ENCODE measurements around the gene BPIFB3.

BPIFB3 gene

GRCh38 chr20:33014336-33015113 is 39.2 kb upstream of the BPIFB3 start:
- Histone ChIP-seq H3K4me3 (ENCODE audit: low read length) (no peak overlapping the region), H3K27me3 (ENCODE audit: control insufficient read depth, low read length) (0 out of 2 replicates have a peak, but pooled peaks cover 4% of the 10 kb centered on the region), H3K9me2 (replicated peaks; ENCODE audit: control insufficient read depth, low read length) (no peaks in the 10 kb centered on the region), H3K79me2 (ENCODE audit: control insufficient read depth, low read length) (no peaks in the 10 kb centered on the region), H3F3A (ENCODE audit: control insufficient read depth, insufficient read depth) (no peaks in the 10 kb centered on the region), H3K27ac (ENCODE audit: low read depth, low read length) (no peak overlapping the region), H4K20me1 (ENCODE audit: control insufficient read depth, insufficient read depth, low read depth, low read length) (no peaks in the 10 kb centered on the region), H3K36me3 (ENCODE audit: control insufficient read depth, low read length) (no peaks in the 10 kb centered on the region), H3K4me1 (ENCODE audit: control insufficient read depth, low read length) (no peaks in the 10 kb centered on the region), H3K9me3 (ENCODE audit: control insufficient read depth, insufficient read depth, low read length) (no peaks in the 10 kb centered on the region), H3K4me2 (ENCODE audit: low read length) (no peak overlapping the region)
- TF ChIP-seq EZH2phosphoT487 (IDR thresholded peaks at IDR 0.05; ENCODE audit: borderline replicate concordance, low read length) (no peak), CTCF (IDR thresholded peaks at IDR 0.05; ENCODE audit: low read depth, low read length, poor library complexity, severe bottlenecking) (no peak)

- no peaks in the 10 kb centered on the region for H4K20me1 ChIP-seq (ENCODE audit: control insufficient read depth, insufficient read depth, low read depth, low read length)
- TF ChIP-seq EZH2phosphoT487 (IDR thresholded peaks at IDR 0.05; ENCODE audit: borderline replicate concordance, low read length) (no peak), CTCF (IDR thresholded peaks at IDR 0.05; ENCODE audit: low read depth, low read length, poor library complexity, severe bottlenecking) (no peak)
- no peak overlapping the region for H3K4me2 ChIP-seq (ENCODE audit: low read length)
- H3K27ac ChIP-seq (ENCODE audit: low read depth, low read length), result no peak overlapping the region
- H3K4me1 ChIP-seq (ENCODE audit: control insufficient read depth, low read length), result no peaks in the 10 kb centered on the region
- H3K4me3 ChIP-seq (ENCODE audit: low read length), result no peak overlapping the region
- no peaks in the 10 kb centered on the region for H3K36me3 ChIP-seq (ENCODE audit: control insufficient read depth, low read length)
- no peaks in the 10 kb centered on the region for H3K9me3 ChIP-seq (ENCODE audit: control insufficient read depth, insufficient read depth, low read length)
- no peaks in the 10 kb centered on the region for H3K9me2 ChIP-seq (replicated peaks; ENCODE audit: control insufficient read depth, low read length)
- 0 out of 2 replicates have a peak, but pooled peaks cover 4% of the 10 kb centered on the region for H3K27me3 ChIP-seq (ENCODE audit: control insufficient read depth, low read length)
- H3K79me2 ChIP-seq (ENCODE audit: control insufficient read depth, low read length), result no peaks in the 10 kb centered on the region
- no peaks in the 10 kb centered on the region for H3F3A ChIP-seq (ENCODE audit: control insufficient read depth, insufficient read depth)
Observed at GRCh38 chr20:33015114-33015484, 38.6 kb upstream of the BPIFB3 start.

DNA sequence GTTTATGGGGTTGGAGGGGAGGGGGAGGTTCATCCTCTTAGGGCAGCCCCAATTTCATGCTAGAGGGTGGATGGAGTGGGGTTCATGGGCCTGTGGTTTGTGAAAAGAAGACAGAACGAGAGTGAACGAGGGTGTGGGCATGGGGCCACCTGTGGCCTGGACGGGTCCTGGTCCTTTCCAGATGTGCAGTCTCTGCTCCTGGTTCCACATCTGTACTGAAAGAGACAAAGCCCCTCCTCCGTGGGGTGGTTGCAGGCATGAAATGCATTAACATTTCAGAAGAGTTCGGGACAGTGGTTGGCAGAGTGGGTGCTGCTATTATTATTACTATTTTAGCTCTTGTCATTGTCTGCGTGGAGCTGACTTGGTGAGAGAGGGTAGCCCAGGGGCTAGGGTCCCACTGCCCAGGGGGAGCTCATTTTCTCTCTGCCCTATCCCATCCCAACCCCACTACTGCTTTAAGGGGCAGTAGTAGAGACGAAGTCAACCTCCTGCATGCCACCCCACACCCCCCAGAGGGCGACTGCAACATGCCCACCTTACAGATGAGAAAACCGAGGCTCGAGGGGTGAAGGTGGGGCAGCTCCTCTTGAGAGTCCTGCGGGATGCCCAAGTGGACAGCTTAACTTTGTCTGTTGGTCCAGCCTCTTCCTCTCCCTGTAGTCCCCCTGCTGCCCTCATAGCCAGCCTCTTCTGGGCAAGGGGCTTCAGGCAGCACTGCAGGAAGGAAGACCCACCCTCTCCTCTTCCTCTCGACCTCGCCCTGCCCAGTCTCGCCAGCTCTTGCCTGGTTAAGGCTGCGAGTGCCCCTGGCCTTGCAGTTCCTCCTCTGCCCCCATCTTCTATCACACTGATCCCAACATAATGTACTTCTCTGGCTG is 37.8 kb upstream of the BPIFB3 start:
- Histone ChIP-seq H3K9me2 (replicated peaks; ENCODE audit: control insufficient read depth, low read length) (no peaks in the 10 kb centered on the region), H3K4me1 (ENCODE audit: control insufficient read depth, low read length) (no peaks in the 10 kb centered on the region), H3K4me3 (ENCODE audit: low read length) (no peak overlapping the region), H3K36me3 (ENCODE audit: control insufficient read depth, low read length) (no peaks in the 10 kb centered on the region), H3K9me3 (ENCODE audit: control insufficient read depth, insufficient read depth, low read length) (no peaks in the 10 kb centered on the region), H4K20me1 (ENCODE audit: control insufficient read depth, insufficient read depth, low read depth, low read length) (no peaks in the 10 kb centered on the region), H3K27me3 (ENCODE audit: control insufficient read depth, low read length) (0 out of 2 replicates have a peak, but pooled peaks cover 3% of the 10 kb centered on the region), H3K27ac (ENCODE audit: low read depth, low read length) (no peak overlapping the region), H3F3A (ENCODE audit: control insufficient read depth, insufficient read depth) (no peaks in the 10 kb centered on the region), H3K79me2 (ENCODE audit: control insufficient read depth, low read length) (no peaks in the 10 kb centered on the region), H3K4me2 (ENCODE audit: low read length) (no peak overlapping the region)
- TF ChIP-seq EZH2phosphoT487 (IDR thresholded peaks at IDR 0.05; ENCODE audit: borderline replicate concordance, low read length), result no peak
- no peak for TF ChIP-seq CTCF (IDR thresholded peaks at IDR 0.05; ENCODE audit: low read depth, low read length, poor library complexity, severe bottlenecking)
